NCI-H2171 treated with DMSO at 0.1 percent for 48 hours (cell line): ENCODE measurements around the gene CEP63.
"Not testable (repeated sequence)": the region's sequence is repeated elsewhere in the genome, so short reads cannot be mapped to it uniquely, and the experiment has no call there.

Source experiments
- DNase-seq: peaks from one replicate; lab custom pipeline; 2025; lab: John Stamatoyannopoulos, UW

The CEP63 gene

DNA sequence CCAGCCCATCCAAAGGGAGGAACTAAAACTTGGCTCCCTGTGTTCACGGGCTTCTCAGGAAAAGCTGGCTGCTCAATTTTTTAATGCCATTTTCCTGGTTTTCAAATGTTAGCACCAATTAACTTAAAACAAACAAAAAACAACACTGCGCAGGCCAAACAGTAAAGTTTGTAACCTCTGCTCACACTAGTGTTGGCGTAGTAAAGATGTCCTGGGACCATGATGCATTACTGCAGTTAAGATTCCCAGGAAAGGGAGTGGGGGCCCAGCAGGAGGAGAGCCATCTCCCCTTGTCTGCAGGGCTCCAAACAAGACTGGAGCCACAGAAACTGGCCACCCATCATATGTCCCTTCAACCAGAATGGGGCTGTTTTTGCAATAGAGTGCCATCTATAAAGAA, 91.0 kb downstream of the CEP63 start:
- no peak for DNase-seq

DNA sequence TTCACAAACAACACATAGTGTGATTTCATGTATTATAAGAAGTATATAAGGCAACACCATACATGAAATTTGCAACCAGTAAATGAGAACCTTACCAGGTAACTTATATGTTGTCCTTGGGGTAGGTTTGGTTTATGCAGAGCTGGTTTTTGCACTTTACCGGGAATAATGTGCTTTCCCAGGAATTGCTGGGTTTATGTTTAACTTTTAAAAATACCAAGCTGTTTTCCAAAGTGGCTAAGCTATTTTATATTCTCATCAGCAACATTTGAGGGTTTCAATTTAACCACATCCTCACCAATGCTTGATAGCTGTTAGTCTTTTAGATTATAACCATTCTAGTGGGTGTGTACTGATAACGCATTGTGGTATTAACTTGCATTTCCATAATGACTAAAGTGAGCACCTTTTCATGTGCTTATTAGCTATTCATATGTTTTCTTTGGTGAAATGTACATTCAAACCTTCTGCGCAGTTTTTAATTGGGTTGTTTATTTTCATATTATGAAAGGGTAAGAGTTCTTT, 93.3 kb downstream of the CEP63 start:
- DNase-seq, result no peak

DNA sequence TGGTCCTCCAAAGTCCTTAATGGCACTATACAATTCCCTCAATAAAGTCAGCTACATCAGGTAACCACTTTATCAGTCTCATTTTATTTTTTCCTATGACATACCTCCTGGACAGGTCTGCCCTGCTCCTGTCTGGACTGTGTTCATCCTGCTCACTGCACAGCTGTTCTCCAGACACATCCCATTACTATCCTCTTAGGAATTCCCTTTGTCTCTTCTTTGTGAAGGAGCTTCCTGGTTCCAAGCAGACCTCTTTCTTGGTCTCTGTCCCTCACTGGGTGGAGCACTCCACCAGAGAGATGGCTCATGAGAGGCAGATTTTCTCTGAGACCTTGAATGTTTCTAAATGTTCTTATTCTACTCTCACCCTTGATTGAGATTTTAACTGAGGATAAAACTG, 104.9 kb downstream of the CEP63 start:
- no peak for DNase-seq

GRCh38 chr3:134592806-134593205, 106.9 kb downstream of the CEP63 start:
- no peak for DNase-seq

DNA sequence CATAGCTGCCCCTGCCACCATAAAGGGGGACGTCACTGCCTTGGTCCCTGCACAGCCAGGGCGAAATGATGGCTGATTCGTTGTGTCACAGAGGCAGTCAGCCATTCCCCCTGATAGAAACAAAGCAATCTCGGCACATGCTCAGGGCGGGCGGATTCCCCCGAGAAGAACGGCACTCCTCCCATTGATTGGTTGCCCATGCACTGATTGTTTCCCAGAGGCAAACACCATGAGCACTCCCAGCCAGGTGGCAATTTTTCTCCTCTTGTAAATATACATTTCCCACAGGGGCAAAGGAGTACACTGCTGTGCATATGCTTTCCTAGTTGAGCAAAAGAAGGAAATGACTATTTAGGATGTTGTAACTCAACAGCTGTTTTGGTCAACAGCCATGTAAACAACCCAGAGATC, 108.5 kb downstream of the CEP63 start:
- peak; percentile 91 for DNase-seq

GRCh38 chr3:134594986-134595385, 109.1 kb downstream of the CEP63 start:
- DNase-seq, result not testable (repeated sequence)

- DNase-seq, result no peak
These were observed 111.6 kb downstream of the CEP63 start for GRCh38 chr3:134597390-134597970.

DNA sequence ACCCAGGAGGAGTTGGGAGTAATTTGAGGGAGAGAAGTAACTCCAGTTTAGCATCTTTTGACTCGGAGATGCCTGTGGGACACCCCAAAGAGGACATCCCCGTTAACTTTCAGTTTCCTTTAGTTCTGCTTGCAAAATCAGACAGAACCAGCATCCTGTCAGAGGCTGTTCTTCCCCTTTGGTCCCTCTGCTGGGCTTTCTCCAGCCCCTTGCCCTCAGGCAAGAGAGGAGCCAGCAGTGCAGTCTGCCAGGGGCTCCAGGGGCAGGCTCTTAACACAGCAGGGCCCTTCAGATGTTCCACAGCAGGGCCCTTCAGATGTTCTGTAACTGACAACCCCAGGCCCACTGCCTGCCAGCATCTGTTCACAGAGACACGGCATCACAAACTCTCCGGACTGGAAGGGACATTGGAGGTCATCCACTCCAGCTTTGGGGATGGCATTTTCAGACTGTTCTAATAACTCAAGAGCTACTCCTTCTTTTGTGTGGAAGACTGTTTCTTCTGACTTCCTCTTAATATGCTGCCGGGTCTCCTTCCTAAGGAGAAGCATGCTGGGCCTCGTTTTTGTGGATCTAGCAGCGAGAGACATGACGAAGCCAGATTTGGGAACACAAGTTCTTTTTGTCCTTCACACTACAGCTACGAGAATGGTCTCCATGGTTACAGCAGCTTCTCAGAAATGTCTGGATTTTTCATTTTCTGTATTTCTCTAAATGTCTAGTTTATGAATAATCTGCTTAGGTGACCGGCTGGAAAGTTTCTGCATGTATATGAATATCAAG, 113.1 kb downstream of the CEP63 start:
- no peak for DNase-seq

DNA sequence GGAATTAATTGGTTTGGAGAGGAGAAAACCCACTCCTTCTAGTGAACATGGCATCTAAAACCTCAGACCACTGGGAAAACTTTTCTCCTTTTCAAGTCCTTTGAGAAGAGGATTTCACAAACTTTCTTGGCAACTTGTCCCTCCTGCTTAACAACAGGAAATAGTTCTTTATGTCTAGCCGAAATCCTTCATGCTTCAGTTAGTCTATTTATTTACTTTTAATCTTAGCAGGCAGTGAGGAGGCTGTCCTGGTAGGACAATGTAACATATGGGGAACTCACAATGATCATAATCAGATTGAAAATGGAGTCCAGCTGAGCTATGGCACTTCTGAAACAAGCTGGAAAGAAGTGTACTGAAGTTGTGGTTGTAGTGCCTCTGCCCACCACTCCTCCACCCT, 114.3 kb downstream of the CEP63 start:
- no peak for DNase-seq

- DNase-seq, result peak; percentile 65
These were observed 115.0 kb downstream of the CEP63 start for GRCh38 chr3:134600685-134601463.

GRCh38 chr3:134601539-134602439, 115.9 kb downstream of the CEP63 start:
- no peak for DNase-seq

DNA sequence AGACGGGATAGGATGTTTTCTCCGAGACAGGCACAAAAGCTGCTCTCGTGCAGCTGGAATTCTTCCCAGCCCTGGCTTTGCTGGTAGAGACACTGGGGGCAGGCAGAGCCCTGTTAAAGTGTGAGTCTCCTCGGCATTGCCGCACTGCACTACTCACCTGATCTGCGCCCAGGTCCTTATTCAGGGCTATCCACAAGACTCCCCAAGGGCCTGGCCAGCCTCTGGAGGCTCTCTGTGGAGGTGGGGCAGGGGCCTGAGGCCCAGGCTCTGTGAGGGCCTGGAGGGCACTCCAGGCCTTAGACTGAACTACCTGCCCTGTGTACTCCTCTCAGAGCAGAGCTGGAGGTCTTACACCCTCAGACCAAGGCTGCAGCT, 116.6 kb downstream of the CEP63 start:
- no peak for DNase-seq

DNA sequence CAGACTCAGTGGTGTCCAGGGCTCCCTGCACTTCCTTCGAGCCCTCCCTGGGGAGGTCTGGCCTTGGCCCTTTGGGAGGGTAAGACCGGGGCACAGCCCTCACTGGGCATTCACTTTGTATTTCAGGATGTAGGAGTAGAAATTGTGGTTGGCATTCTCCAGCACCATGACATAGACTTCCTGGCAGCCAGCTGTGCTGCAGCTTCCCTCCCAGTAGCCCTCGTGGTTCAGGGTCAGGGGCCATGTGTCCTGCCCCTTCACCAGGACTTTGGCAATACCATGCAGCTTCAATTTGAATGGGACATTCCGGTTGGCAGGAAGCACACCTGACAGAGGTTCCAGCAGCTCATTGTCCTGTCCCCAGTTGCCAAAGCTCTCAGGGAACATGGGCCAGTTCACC, 117.6 kb downstream of the CEP63 start:
- no peak for DNase-seq

GRCh38 chr3:134603956-134604355, 118.1 kb downstream of the CEP63 start:
- no peak for DNase-seq

- no peak for DNase-seq
These were observed 119.7 kb downstream of the CEP63 start for GRCh38 chr3:134605556-134605955.

GRCh38 chr3:134606033-134607025, 120.5 kb downstream of the CEP63 start:
- no peak for DNase-seq

DNA sequence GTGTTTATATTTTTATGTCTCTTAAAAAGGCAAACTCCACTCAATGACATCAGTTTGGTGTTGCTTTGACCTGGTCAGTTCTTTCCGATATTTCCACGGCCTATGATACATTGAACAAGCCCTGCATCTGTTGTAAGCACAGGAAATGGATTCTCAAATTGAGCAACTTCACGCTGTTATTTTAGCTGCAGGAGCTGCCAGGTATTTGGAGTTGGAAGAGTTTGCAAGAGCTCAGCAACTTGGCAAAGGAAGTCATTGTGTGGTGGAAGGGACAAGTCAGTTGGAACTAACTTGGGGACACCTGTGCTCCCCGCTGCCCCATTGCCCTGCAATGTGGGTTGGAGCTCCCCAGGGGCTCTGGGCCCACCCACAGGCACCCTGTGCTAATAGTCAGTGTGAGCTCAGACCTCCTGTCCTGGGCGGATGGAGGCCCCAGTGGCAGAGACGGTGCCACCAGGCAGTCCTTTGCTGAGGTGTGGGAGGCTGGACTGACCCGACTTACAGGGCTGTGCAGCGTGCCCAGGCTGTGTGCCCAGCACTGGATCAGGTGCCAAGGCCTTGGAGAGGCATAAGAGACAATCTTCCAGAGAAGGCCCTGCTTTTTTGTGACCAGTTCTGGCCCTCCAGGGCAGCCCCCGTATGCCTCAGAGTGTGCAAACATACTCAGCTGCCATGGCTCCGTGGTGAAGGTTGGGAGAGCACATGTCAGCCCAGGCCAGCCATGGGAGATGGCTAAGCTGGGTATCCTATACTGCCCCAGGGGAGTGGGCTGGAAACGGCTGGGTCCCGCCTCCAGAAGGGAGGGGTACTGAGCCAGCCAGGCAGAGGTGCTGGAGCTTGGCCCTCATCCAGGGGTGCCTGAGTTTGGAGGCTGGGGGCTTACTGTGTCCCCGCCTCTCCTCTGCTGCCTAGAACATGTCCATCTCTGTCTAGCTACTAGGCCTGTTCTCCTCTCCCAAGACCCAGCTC, 121.5 kb downstream of the CEP63 start:
- no peak for DNase-seq

GRCh38 chr3:134608023-134608770, 122.3 kb downstream of the CEP63 start:
- no peak for DNase-seq
